Subcutaneous abdominal adipose tissue (tissue), 5 donors: ENCODE data around the gene SPATA31D4.
"Not testable (repeated sequence)": the region's sequence is repeated elsewhere in the genome, so short reads cannot be mapped to it uniquely, and the experiment has no call there.

ENCODE experiments used
- H3K27ac ChIP-seq: one replicate; pipeline ENCODE4 v1.7.0; 2013; ENCODE audit warnings: low read depth, mild to moderate bottlenecking, inconsistent platforms, low read length, moderate library complexity
- H3K27me3 ChIP-seq, 5 donors: one replicate each; pipeline ENCODE4 v1.7.0; 2013; ENCODE audit warnings: low read length in 5 of 5, inconsistent platforms in 1 of 5; ENCODE audit not compliant: control insufficient read depth in 5 of 5, insufficient read depth in 4 of 5
- H3K36me3 ChIP-seq, 5 donors: one replicate each; pipeline ENCODE4 v1.7.0; 2013; ENCODE audit warnings: low read length in 5 of 5; ENCODE audit not compliant: control insufficient read depth in 5 of 5, insufficient read depth in 5 of 5
- H3K4me1 ChIP-seq, 5 donors: one replicate each; pipeline ENCODE4 v1.7.0; 2013; ENCODE audit warnings: low read length in 5 of 5, mild to moderate bottlenecking in 3 of 5, moderate library complexity in 1 of 5; ENCODE audit not compliant: control insufficient read depth in 5 of 5, insufficient read depth in 5 of 5
- H3K4me3 ChIP-seq, 5 donors: one replicate each; pipeline ENCODE4 v1.7.0; 2013; ENCODE audit warnings: low read length in 5 of 5, low read depth in 1 of 5
- H3K9ac ChIP-seq, 5 donors: one replicate each; pipeline ENCODE4 v1.7.0; 2013; ENCODE audit warnings: low read length in 5 of 5, mild to moderate bottlenecking in 4 of 5, moderate library complexity in 3 of 5
- H3K9me3 ChIP-seq, 5 donors: one replicate each; pipeline ENCODE4 v1.7.0; 2013; ENCODE audit warnings: low read length in 5 of 5; ENCODE audit not compliant: control insufficient read depth in 5 of 5
- donor health status: healthy.
- donor health status: healthy.
- donor health status: healthy.
- donor health status: healthy.
- donor health status: healthy.

Gene SPATA31D4

GRCh38 chr9:81928305-81928704 lies at the start of gene SPATA31D4:
Gene SPATA31D4 (plus strand): TSS chr9:81928428. CDS start chr9:81928514, 86 bp downstream.
- not testable (repeated sequence) for H3K9ac ChIP-seq, H3K4me1 ChIP-seq, H3K36me3 ChIP-seq, H3K27me3 ChIP-seq, H3K4me3 ChIP-seq, H3K9me3 ChIP-seq, H3K27ac ChIP-seq

GRCh38 chr9:81878530-81878929 lies 49.7 kb upstream of the SPATA31D4 start:
- peaks cover 0 to 4% (median 0%) of the 10 kb centered on the region in 5 donors for H3K9me3 ChIP-seq
- no peak overlapping the region for H3K27ac ChIP-seq
- peaks cover 0 to 13% (median 0%) of the 10 kb centered on the region in 5 donors for H3K4me1 ChIP-seq
- H3K9ac ChIP-seq = no peak overlapping the region
- H3K4me3 ChIP-seq = no peak overlapping the region
- no peaks in the 10 kb centered on the region for H3K36me3 ChIP-seq
- no peaks in the 10 kb centered on the region for H3K27me3 ChIP-seq

GRCh38 chr9:81879501-81879916 lies 48.7 kb upstream of the SPATA31D4 start:
- no peak overlapping the region for H3K4me3 ChIP-seq
- no peaks in the 10 kb centered on the region for H3K27me3 ChIP-seq
- no peak overlapping the region for H3K9ac ChIP-seq
- H3K9me3 ChIP-seq = peaks cover 0 to 2% (median 0%) of the 10 kb centered on the region in 5 donors
- H3K4me1 ChIP-seq = peaks cover 0 to 9% (median 0%) of the 10 kb centered on the region in 5 donors
- no peak overlapping the region for H3K27ac ChIP-seq
- no peaks in the 10 kb centered on the region for H3K36me3 ChIP-seq

- Histone ChIP-seq H3K27me3 (no peaks in the 10 kb centered on the region), H3K36me3 (no peaks in the 10 kb centered on the region), H3K4me1 (no peaks in the 10 kb centered on the region), H3K9ac (no peak overlapping the region), H3K9me3 (no peaks in the 10 kb centered on the region), H3K4me3 (no peak overlapping the region), H3K27ac (no peak overlapping the region)
Observed at GRCh38 chr9:81885602-81886001, 42.6 kb upstream of the SPATA31D4 start.

- no peaks in the 10 kb centered on the region for H3K27me3 ChIP-seq
- no peaks in the 10 kb centered on the region for H3K36me3 ChIP-seq
- no peaks in the 10 kb centered on the region for H3K4me1 ChIP-seq
- no peak overlapping the region for H3K4me3 ChIP-seq
- no peak overlapping the region for H3K9ac ChIP-seq
- no peaks in the 10 kb centered on the region for H3K9me3 ChIP-seq
- H3K27ac ChIP-seq = no peak overlapping the region
Observed at GRCh38 chr9:81886665-81887064, 41.6 kb upstream of the SPATA31D4 start.

GRCh38 chr9:81890104-81890503 lies 38.1 kb upstream of the SPATA31D4 start:
- Histone ChIP-seq H3K9me3 (no peaks in the 10 kb centered on the region), H3K36me3 (no peaks in the 10 kb centered on the region), H3K9ac (no peak overlapping the region), H3K27me3 (no peaks in the 10 kb centered on the region), H3K4me3 (no peak overlapping the region), H3K27ac (no peak overlapping the region), H3K4me1 (no peaks in the 10 kb centered on the region)

- H3K4me3 ChIP-seq = no peak overlapping the region
- no peak overlapping the region for H3K27ac ChIP-seq
- H3K9ac ChIP-seq = no peak overlapping the region
- no peaks in the 10 kb centered on the region for H3K36me3 ChIP-seq
- H3K4me1 ChIP-seq = no peaks in the 10 kb centered on the region
- no peaks in the 10 kb centered on the region for H3K27me3 ChIP-seq
- no peaks in the 10 kb centered on the region for H3K9me3 ChIP-seq
Observed at GRCh38 chr9:81892440-81892839, 35.8 kb upstream of the SPATA31D4 start.

- H3K27me3 ChIP-seq = no peaks in the 10 kb centered on the region
- H3K36me3 ChIP-seq = no peaks in the 10 kb centered on the region
- H3K4me3 ChIP-seq = no peak overlapping the region
- no peak overlapping the region for H3K27ac ChIP-seq
- no peaks in the 10 kb centered on the region for H3K4me1 ChIP-seq
- H3K9me3 ChIP-seq = no peaks in the 10 kb centered on the region
- no peak overlapping the region for H3K9ac ChIP-seq
Observed at GRCh38 chr9:81893929-81894328, 34.3 kb upstream of the SPATA31D4 start.

GRCh38 chr9:81894891-81895290 lies 33.3 kb upstream of the SPATA31D4 start:
- no peaks in the 10 kb centered on the region for H3K36me3 ChIP-seq
- no peaks in the 10 kb centered on the region for H3K4me1 ChIP-seq
- H3K9ac ChIP-seq = no peak overlapping the region
- H3K9me3 ChIP-seq = no peaks in the 10 kb centered on the region
- no peaks in the 10 kb centered on the region for H3K27me3 ChIP-seq
- no peak overlapping the region for H3K4me3 ChIP-seq
- no peak overlapping the region for H3K27ac ChIP-seq

GRCh38 chr9:81896070-81896469 lies 32.2 kb upstream of the SPATA31D4 start:
- Histone ChIP-seq H3K4me3 (no peak overlapping the region), H3K36me3 (no peaks in the 10 kb centered on the region), H3K9me3 (no peaks in the 10 kb centered on the region), H3K9ac (no peak overlapping the region), H3K27me3 (no peaks in the 10 kb centered on the region), H3K27ac (no peak overlapping the region), H3K4me1 (no peaks in the 10 kb centered on the region)

- Histone ChIP-seq H3K36me3 (no peaks in the 10 kb centered on the region), H3K27ac (no peak overlapping the region), H3K9ac (no peak overlapping the region), H3K9me3 (no peaks in the 10 kb centered on the region), H3K27me3 (no peaks in the 10 kb centered on the region), H3K4me1 (no peaks in the 10 kb centered on the region), H3K4me3 (no peak overlapping the region)
Observed at GRCh38 chr9:81898851-81899250, 29.4 kb upstream of the SPATA31D4 start.
